Stimulated activated CD8-positive, alpha-beta memory T cell treated with anti-CD3 and anti-CD28 coated beads, Interleukin-12 subunit alpha, Interleukin-12 subunit beta, amount 100 ng/mL, for 4 hours (primary cell): ENCODE measurements around the gene ATG10.

Experiments used
- DNase-seq: peaks from one replicate; pipeline ENCODE4 v3.0.0-alpha.2; 2020; ENCODE audit warnings: low read depth

Gene ATG10

DNA sequence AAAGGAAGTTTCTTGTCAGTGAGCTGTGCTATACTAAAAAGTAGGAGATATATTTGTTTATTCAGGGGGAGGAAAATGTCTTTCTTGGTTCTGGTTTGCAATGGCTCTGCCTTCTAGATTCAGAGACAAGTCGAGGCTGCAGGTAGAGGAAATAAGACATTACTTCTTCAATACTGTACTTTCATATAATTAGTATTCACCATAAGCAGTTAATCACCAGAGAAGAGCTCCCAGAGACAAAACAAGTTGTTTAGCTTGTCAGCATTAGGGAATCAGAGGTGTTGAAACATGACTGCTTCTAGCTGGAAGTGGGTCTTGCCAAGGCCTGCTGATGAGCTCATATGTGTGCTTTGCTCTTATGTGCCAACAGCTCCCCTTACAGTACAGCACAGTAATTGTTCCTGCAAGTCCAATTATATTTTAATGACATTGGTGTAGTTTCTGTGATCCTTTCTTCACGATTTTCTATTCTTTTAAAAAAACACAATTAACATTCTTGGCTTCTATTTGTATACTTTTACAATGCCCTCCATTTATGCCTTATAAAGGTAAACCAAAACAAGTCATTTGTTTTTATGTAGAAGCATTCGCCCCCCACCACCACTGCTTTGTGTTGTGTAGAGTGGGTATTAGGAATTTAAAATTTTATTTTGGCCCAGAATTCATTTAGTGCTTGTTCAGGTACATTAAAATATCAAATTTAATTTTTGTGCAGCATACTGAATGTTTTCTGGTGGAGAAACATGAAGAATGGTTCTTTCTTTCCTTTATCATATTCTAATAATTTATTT, 194.1 kb downstream of the ATG10 start:
- no peak for DNase-seq

DNA sequence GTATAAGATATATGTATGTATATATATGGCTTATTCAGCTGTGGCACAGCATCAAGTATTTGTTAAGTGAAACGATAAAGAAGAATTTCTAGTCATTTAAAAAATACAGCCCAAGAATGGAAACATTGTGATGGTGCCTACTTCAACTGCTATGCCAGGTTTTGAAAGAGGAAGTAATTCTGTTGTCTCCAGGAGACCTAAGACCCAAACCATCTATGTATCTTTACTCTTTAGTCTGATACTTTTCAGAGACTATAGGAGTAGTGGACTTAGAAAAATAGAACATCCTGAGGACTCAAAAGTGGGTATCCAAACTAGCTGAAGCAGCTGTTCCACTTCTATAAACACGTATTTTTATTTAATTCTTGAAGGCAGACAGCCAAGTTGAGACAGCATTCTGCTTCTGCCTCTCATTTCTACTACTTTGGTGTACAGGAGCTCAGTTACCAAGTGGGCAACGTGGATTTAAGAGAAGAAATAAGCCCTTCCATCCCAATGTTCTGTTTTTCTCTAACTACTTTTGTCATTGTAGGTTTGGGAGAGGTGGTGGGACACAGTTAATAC, 195.6 kb downstream of the ATG10 start:
- DNase-seq: no peak

DNA sequence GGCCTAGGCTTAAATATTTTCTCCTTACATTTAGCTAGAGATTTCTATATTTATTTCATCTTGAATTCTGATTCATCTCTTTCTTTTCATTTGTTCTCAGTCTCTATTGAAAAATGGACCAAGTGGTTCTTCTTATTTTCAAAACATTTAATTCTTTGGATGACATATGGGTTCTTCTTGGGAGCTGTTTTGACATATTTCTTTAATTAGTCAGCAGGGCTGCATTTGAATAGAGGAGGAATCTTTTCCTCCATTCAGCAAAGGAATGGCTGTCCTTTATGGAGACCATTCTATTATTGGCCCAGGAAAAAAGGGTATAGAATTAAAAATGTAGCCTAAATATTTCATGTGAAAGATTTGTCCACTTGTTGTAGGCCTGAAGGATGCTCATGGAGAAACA, 196.5 kb downstream of the ATG10 start:
- DNase-seq: no peak

DNA sequence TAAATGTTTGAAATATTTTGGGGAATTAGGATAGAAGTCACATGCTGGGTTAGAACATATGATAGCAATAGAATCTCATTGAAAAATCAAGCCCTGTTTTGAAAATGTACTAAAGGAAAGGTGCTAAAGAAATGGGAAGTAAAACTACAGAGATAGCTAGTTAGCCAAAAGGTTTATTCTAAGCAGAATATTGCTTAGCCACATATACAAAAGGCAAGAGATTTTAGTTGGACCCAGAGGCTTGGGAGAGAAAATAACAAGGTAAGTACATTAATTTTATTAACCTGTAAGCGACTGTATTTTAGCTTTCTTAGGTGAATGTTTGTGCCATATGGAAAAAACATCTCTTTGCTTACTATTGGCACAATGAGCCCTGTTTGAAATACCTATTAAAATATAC, 198.1 kb downstream of the ATG10 start:
- DNase-seq: no peak

DNA sequence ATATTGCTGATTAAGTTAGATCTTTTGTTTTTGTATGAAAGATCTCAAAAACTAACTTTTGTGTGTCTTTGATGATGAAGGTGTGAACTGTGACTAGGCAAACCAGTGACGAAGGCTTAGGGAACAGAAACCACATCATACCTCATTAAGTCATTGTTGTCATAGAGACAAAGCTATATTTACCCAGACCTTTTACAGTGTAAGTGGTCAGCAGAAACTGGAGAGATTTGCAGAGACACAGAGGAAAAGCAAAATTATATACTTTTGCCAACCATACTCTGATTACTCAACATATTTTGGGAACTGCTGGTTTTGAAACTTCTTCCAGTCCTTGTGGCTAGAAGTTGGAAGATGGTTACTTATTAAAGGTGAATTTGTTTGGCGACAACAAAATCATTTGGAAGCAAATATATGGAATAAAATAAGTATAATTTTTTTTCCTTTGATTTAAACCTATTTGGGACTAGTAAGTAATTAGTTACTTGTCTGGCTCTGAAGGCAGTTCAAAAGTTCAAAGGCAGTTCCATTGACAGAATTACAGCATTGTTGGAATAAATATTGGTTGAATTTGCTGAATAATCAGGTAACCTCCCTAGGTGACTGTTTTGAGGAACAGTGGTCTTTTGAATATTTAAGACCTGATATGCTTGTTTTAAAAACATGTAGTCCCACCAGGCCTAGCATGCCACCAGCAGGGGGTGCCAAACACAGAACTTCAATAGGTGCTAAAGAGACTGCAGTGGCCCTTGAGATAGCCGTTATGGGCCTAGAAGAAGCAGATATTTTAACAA, 202.5 kb downstream of the ATG10 start:
- no peak for DNase-seq

DNA sequence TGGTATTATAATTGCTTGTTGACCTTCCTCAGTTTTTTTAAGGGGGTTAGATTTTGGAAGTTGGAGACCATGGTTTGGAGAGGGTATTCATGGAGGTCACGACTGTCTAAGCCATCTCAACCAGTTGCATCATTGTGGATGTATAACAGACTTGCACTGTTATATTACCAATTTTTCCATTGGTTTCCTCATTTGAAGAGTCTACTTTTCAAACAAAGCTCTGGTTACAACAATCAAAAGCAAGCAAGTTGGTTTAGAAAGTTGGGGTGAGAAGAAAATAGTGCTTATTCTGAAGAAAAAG, 203.0 kb downstream of the ATG10 start:
- no peak for DNase-seq

DNA sequence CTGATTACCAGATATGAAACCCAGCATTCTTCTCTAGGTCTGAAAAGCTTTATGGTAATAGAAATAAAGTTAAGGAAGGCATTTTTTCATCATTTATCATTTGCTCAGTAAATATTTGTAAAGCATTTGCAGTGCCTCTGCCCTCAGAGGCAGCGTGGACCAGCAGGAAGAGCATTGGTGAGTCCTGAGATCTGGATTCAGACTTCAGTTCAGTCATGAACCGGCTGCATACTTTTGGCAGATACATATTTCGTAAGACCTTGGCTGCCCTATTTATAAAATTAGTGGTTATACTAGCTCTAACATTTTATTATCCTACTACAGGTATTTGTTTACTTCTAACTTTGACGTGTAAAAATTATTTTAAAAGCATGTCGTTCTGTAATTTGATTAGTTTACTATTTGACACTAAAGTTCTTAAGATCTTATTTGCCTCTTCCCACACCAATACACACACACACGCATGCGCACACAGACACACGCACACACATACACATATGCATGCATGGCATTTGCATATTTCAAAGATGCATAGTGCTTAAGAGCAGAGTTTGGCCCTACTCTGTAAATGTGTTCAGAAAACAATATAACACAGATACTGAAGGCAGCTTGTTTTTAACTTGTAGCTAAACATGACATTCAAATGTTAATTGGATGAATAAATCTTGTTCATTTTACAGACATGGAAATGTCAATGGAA, 204.4 kb downstream of the ATG10 start:
- DNase-seq: no peak

DNA sequence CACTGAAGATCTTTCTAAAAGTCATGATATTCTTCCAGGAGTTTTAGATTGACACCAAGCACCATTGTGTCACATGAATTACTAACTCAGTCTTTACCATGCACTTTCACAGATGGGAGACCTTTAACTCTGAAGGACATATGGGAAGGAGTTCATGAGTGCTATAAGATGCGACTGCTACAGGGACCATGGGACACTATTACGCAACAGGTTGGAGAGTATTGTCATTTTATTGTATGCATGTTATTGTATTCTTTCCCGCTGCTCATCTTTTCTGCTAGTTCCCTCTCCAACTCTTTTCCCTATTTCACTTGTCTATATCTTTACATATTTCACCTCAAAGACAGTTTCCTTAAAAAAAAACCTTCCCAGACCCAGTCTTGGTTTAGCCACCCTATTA, 206.6 kb downstream of the ATG10 start:
- DNase-seq: no peak

DNA sequence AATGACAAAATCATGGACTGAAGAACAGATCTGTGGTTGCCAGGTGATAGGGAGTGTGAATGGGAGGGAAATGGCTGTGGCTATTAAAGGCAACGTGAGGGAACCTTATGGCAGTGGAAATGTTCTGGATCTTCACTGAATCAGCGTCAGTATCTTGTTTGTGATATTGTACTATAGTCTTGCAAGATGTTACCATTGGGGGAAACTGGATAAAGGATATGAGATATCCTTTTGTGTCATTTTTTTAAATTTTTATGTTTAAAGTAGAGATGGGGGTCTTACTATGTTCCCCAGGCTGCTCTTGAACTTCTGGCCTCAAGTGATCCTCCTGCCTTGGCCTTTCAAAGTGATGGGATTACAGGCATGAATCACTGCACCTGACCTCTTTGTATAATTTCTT, 210.8 kb downstream of the ATG10 start:
- no peak for DNase-seq

DNA sequence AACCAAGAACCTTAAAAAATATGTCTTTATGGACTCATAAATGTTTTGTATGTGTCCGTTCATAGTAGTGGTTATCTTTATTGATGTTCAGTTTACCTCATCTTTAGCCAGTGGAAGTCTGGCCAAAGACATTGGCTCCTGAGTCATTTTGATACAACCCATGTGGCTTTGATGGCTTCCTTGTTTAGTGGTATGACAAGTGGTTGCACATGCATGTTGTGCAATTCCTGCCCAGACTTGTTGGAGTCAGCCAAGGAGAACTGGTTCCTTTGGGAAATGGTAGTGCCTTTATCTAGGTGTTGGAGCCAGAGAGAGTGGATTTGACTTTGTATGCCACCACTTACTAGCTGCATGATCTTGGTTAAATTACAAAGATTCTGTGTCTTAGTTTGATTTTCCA, 212.0 kb downstream of the ATG10 start:
- DNase-seq: no peak

DNA sequence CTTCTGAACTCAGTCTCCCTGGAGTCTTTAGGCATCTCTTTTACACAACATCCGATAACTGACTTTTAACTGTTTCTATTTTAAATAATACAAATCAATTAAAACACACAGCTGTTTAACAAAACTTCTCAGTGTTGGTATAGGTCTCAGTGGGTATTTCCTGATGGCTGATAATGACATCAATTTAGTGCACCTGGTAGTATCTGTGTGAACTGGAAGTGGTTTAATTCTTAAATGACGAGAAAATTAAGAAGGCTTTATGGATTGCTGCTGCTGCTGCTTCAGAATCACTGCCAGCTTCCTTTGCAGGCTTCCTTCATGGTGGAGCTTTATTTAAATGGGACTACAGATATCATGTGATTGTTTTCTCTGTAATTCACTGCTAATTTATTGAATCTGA, 214.0 kb downstream of the ATG10 start:
- no peak for DNase-seq

DNA sequence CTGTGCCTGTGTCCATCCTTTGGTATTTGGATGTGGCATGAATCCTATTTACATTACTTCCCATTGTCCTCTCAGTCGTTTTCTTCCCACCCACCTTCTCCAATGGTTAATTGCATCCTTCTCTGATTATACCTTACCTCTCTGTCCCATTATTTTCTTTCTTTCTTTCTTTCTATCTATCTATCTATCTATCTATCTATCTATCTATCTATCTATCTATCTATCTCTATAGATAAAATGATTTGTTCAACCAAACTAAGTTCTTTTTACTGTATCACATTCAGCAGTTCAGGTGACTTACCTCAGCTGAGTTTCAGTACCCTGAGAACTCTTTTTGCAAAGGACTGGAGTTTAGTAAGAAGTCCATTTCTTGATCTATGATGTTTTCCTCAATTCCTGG, 225.7 kb downstream of the ATG10 start:
- DNase-seq: no peak

DNA sequence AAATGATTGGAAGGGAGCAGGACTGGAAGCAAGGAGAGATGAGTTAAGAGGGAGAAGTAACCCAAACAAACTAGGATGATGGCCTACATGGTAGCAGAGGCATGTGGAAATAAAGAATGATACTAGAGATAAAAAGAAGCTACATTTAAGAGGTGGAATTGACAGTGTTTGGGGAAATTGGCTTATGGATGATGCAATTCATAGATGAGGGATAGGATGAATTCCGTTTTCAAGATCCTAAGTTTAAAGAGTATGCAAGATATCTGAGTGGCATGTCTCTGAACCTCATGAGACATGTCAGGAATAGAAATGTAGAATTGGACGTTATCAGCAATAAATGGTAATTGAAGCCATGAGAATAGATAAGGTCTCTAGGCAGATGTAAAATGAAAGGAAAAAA, 232.7 kb downstream of the ATG10 start:
- no peak for DNase-seq

DNA sequence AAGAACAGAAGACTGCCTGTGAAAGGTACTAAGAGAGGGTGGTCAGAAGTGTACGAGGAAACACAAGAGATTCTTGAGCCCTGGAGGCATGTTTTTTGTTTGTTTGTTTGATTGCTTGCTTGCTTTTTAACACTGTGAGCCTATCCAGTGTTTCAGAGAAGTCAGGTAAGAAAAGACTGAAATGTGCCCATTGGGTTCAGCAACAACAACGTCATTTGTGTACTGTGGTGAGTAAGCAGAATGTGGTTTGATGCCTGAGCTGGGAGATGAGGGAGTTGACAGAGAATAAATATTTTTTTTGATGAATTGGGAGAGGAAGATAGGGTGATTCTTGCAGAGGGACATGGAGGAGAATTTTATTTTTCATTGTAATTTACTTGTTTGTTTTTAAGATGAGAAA, 233.2 kb downstream of the ATG10 start:
- DNase-seq: no peak

DNA sequence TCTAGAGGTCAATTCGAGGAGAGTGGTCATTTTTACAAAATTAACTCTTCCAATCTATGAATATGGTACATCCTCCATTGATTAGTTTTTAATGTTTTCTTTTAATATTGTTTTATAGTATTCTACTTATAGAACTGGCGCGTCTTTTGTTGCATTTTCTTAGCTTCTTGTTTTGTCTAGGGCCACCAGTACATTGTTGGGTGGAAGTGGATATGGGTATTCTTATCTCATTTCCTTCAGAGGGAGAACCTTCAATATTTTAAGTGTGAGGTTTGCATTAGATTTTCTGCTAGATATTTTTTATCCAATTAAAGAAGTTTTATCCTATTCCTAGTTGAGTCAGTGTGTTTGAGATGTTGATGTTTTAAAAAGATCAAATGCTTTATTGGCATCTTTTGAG, 236.5 kb downstream of the ATG10 start:
- DNase-seq: no peak

DNA sequence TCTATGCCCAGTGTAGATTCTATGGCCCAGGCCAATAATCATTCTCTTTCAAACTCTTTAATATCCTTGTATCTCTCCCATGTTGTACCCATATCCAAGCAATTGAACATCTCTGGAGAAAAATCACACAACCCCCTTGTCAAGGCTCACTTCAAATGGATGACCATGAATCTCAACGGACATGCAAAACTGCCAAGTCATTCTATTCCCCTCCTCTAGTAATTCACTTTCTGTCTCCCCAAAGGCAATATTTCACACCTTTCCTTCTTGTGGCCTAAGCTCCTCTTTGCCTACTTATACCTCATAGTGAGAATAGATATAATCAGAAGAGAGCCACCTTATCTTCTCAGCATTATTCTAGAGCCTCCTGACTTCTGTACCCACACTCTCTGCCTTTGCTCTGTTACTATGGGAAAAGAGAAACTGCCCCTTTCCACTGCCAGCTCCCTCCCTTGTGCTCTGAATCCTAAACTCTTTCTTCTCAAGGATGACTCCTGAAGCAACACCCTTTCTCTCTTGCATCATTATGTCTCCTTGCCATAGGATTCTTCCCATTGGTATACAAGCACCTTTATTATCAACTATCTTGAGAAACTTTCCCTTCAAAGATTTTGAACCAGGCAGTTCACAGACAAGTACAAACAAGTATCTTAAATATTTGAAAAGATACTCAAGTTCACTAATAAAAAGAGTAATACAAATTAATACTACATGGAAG, 240.2 kb downstream of the ATG10 start:
- no peak for DNase-seq

DNA sequence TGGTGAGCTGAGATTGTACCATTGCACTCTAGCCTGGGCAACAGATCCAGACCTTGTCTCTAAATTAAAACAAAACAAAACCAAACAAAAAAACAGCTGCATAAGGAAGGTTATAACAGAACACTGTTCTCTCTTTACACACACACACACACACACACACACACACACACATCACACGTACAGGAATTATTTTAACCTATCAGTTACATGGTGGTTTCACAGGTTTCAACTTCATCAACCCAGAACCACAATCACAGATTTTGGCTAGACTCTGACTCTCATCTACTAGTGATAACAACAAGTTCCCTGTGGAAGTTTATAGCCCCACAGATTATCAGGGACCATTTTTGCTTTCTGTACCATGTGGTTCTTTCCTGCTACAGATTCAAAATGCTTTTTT, 246.1 kb downstream of the ATG10 start:
- no peak for DNase-seq

DNA sequence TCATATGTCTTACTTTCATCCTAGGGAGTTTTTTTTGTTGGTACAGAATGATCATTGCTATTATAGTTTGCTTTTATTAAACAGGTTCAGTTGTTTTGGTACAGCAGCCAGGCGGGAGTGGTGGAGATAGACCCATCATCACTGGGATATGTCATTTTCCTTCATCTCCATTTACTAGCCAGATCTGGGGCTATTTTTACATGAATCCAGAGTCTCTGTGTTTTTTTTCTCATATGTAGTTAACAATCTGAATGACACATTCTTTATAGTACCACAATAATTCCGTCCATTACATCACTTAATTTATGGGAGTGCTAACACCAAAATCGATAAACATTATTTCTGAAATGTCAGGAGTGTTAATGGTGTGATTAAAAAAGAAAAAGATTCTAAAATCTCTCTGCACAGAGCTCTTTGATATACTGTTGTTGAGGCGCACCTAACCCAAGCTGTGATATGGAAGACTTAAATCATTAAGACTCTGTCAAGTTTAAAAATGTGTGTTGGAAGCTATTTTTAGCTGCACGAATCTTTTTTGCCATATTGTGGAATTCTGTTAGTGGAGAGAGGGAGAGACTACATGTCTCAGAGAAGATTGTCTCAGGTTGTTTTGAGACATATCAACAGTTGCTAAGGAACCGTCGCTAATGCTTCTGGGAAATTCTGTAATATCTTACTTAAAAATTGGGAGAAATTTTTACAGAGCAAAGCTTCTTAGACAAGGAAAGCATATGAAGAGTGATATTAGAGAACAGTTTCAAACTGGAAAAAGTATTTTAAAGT, 246.7 kb downstream of the ATG10 start:
- no peak for DNase-seq

DNA sequence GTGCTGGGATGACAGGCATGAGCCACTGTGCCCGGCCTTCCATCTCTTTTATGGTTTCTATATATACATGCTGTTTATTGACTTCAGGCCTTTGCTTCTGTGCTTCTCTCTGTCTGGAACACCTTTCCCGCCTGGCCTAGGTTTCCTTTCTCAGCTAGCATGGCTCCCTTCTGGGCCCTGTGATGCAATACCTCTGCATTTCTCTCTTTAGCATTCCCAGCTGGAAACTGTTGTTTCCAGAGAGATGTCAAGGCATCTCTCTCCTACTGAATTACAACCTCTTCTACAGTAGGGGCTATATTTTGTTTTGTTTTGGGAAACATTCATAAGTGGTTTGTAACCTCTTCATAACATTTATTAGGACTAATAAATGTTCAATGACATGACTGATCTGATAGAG, 249.2 kb downstream of the ATG10 start:
- DNase-seq: no peak

DNA sequence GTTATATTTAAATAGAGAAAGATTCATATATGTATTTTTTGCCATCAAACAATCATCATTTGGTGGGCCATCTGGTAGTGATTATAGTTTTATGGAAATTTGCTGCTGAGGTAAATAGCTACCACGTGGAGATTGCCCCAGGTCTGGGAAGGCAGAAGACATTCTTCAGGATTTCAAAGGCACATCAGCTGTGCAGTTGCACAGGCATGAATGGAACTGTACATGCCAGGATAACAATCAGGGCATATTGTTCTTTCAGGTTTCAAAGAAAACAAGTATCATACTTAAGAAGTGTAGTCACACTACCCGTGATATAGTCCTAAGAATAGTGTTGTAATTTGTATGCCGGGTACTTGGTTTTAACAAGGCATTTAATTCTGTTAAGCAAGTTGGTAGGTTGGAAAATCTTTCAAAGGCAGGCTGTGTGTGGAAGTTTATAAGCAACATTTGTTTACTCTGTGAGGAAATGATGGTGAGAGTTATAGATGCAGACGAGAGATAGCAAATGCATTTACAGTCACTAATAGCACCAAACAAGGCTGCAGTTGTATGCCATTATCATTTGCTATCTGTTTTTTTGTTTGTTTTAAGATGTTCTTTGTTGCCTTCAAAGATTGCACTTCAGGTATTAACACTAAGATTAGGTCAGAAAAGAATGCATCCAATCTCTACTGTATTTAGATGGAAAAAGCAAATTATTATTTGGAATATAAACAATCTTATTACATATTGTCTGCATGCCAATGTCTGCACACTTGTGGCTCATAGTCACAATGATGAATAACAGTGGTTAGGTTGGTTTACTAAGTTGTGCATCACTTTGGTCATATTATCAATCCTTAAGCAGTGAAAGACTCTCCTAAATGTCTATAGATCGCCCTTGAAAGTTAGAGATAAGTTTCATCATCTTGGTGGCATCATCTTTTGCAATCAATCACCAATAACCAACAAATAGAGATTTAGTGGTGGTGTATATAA, 251.1 kb downstream of the ATG10 start:
- no peak for DNase-seq
